GM21367 (cell line): ENCODE measurements around the gene SGCD.

ENCODE experiments used
- ATAC-seq: cut with Tn5 transposase; IDR thresholded peaks from one replicate; pipeline ENCODE4 v1.9.1; 2021; ENCODE audit not compliant: unreplicated experiment

Gene SGCD

GRCh38 chr5:156326718-156327259, at the start of gene SGCD:
SGCD (plus strand) TSS chr5:156327164.
- no peak for ATAC-seq

- ATAC-seq = no peak
Measured at GRCh38 chr5:156277290-156277689, 49.7 kb upstream of the SGCD start.

GRCh38 chr5:156295431-156295830, 31.5 kb upstream of the SGCD start:
- ATAC-seq = no peak

GRCh38 chr5:156310115-156310514, 16.8 kb upstream of the SGCD start:
- no peak for ATAC-seq

- no peak for ATAC-seq
Measured at GRCh38 chr5:156312897-156313694, 13.9 kb upstream of the SGCD start.

- ATAC-seq = no peak
Measured at GRCh38 chr5:156314416-156314815, 12.5 kb upstream of the SGCD start.

- no peak for ATAC-seq
Measured at GRCh38 chr5:156322666-156323065, 4.3 kb upstream of the SGCD start.

- ATAC-seq = no peak
Measured at GRCh38 chr5:156327296-156327695, 332 bp downstream of the SGCD start.

- ATAC-seq = no peak
Measured at GRCh38 chr5:156328161-156328560, 1.2 kb downstream of the SGCD start.

- ATAC-seq = no peak
Measured at GRCh38 chr5:156328766-156329165, 1.8 kb downstream of the SGCD start.

- no peak for ATAC-seq
Measured at GRCh38 chr5:156329171-156329611, 2.2 kb downstream of the SGCD start.

- ATAC-seq = no peak
Measured at GRCh38 chr5:156330141-156330870, 3.3 kb downstream of the SGCD start.

GRCh38 chr5:156331181-156331580, 4.2 kb downstream of the SGCD start:
- ATAC-seq = no peak

- no peak for ATAC-seq
Measured at GRCh38 chr5:156331845-156332244, 4.9 kb downstream of the SGCD start.

- no peak for ATAC-seq
Measured at GRCh38 chr5:156332245-156332644, 5.3 kb downstream of the SGCD start.

GRCh38 chr5:156339139-156339841, 12.3 kb downstream of the SGCD start:
- ATAC-seq = no peak

- ATAC-seq = no peak
Measured at GRCh38 chr5:156340893-156341292, 13.9 kb downstream of the SGCD start.

- ATAC-seq = no peak
Measured at GRCh38 chr5:156350256-156350655, 23.3 kb downstream of the SGCD start.

GRCh38 chr5:156351423-156351822, 24.5 kb downstream of the SGCD start:
- ATAC-seq = no peak

GRCh38 chr5:156354571-156354970, 27.6 kb downstream of the SGCD start:
- no peak for ATAC-seq

- no peak for ATAC-seq
Measured at GRCh38 chr5:156356238-156356637, 29.3 kb downstream of the SGCD start.
